GM19395 (cell line): Measurements from ENCODE around the gene B3GALT6.

ENCODE experiments used
- ATAC-seq: cut with Tn5 transposase; IDR thresholded peaks from one replicate; pipeline ENCODE4 v1.9.1; 2021; ENCODE audit warnings: mild to moderate bottlenecking, moderate library complexity; ENCODE audit not compliant: unreplicated experiment

The B3GALT6 gene

DNA sequence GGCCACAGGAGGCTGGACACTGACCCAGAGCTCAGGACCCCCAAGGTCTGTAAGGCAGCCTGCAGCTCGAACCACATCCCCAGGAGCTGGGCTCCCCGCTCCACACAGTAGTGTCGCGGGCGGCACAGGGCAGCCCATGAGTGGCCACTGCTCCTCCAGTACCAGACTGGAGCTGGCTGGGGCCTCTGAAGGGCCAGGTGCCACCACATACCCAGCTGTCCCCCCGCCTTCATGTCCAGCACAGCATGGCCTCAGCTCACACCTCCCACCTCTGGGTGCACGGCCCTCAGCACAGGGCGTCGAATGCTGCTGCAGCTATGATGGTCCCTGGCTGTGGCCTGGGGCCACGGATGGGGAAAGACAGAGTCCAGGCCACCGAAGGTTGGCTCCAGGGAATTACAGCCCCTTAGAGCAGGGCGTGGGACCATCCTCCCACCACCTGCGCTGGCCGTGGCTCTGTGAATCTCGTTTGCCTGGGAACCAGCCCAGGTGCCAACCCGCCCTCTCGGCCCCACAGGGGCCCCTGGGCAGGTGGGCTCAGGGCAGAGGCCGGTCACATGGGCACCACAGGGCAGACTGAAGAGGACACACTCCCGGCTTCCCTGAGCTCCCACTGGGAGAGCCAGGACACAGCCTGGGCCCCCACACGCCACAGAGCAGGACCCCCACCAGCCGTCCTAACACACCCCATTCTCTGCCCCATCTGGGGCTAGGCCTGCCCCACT, 16.0 kb upstream of the B3GALT6 start:
- ATAC-seq: no peak

DNA sequence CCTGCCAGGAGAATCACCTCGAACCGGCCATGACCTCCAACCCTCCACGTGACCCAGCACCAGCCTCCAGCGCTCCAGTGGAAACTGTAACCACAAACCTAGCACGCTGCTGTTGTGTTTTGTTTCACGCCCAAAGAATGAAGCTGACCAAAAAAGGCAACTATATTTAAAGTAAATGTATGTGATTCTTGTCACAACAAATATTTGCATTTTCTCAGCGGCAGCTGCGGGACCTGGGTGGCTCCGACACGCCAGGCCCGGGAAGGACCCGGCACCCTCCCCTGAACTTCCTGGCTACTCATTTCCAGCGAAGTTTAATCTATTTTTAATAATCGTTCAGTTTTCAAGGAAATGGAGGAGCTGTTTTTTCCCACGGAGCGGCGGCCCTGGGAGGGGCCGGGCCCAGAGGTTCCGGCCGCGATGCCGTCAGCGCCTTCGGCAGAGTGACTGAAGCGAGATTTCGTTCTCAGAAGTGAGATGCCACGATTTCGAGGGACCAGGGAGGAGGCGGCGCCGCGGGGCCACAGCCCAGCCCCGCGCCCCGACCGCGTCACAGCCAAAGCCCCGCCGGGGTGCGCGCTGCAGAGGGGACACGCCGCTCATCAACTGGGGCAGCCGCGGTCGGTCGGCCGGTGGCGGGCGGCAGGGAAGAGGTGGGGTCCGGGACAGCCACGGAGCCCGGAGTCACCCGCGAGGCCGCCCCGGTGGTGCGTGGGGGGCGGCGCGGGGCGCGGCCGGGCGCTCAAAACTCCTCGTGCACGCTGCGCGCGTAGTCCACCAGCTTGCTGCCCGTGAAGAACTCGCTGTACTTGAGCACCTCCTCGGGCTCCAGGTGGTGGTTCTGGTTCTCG, 15.0 kb upstream of the B3GALT6 start:
- no peak for ATAC-seq

DNA sequence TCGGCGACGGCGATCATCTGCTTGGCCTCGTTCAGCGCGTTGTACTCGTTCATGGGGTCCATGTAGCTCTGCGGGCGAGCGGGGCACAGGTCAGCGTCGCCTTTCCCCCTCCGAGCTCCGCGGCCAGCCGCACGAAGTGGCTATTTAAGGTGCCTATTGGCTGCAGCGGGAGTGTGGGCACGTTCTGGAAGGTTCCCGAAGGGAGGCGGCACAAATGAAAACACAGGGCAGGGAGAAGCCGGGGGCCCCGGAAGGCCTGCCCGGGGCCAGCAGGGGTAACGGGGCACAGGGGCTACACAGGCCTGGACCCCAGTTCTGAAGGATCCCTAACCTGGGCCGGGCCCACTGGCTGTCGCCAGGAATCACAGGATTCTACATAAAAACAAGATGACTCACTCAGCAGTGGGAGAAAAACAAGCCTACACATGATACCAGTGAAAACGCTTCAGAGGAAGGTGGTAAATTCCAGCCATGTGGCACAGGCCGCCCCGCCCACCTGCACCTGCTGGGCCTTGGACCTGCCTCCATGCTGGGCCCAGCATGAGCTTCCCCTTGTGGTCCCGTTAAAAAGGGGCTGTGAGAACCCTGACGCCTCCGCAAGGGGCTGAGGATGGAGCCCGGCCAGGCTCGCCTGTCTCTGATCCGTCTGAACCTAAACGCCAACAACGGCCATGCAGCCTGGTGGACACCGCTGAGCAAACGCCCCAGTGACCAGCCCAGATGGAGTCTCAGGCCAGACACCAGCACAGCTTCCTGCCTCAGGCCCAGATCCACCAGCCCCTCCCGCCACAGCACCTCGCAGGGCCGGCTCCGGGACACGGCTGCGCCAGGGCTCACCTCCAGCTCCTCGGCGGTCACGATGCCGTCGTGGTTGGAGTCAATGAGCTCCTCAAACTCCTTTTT, 14.2 kb upstream of the B3GALT6 start:
- no peak for ATAC-seq

DNA sequence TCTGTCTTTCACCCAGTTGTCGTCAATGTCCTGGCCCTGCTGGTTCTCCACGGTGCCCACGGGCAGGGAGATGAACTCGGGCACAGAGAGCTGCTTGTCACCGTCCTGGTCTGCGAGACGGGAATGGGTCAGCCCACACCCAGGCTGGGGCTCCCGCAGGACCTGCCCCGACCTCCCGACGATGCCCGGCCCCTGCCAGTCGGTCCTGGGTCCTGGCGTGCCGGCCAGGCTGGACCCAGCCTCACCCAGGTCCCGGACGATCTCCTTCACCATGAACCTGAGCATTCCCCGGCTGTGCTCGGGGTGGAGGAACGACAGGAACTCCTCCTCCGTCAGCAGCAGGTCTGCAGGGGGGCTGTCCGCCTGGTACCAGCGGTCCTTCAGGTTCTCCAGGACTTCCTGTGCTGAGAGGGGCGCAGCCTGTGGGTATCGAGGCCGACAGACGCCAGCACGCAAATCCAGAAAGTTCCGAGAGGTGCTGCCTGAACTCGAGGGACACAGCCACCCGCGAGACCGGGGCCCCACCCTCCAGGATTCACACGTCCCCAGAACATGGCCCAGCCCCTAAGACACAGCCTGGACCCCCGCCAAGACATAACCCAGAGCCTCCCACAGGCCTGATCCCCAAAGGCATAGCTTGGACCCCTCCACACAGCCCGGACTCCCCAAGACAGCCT, 13.4 kb upstream of the B3GALT6 start:
- no peak for ATAC-seq

DNA sequence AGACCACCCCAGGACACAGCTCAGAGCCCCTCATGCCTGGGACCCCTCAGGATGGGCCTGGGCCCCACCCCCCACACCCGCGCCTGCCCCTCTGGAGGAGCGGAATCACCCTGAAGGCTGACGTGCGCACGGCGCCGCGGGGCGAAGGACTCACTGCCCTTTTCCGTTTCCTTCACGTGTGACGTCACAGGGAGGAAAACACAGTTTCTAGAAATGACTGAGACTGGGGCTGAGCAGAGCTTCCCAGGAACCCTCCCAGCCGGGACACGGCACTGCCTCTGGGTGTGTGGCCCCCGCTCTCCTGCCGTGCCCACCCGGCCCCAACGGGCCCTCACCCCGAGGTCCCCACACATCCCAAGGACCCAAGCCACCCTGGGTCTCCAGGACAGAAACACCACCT, 12.7 kb upstream of the B3GALT6 start:
- ATAC-seq: no peak

DNA sequence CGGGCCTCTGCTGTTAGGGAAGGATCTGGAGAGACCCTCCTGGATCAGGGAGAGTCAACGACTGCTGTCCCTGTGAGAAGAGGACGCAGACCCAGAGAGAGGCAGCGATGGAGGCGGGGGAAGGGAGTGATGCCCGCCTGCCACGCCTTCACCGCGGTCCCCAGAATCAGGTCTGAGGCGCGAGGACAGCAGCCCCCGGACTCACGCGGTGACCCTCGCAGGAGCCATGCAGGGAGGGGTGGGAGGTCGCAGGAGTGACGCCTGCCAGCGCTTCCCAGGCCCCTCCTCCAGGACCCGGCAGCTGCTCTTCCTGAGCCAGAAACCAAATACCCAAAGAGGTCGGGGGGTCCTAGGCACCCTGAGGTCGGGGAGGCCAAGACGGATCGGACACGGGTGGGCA, 11.8 kb upstream of the B3GALT6 start:
- no peak for ATAC-seq

DNA sequence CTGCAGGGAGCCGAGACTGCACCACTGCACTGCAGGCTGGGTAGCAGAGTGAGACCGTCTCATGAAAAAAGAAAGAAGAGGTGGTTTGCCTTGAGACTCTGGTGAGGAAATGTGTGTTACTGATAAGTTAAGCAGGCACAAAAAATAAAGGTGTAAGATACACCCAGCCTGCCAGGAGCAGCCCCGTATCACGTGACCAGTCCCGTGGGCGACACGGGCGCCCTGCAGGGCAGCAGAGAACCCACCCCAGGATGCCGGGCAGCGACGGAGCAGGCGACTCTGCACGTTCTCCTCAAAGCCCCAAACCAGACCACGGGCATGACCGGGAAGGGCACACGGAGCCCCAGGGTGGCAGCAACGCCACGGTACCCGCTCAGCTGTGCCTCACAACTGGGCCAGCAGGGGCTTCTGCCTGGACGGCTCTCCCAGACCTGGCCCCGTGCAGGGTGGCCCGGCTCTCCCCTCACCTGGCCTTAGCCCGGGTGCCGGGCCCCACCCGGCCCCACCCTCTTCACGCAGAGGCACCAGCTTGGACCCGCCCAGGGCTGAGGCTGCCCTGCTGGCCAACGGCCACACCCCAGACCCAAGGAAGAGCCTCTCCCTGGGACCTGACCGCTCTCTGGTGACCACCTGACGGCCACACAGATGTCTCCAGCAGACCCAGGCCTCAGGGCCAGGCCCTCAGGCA, 10.0 kb upstream of the B3GALT6 start:
- no peak for ATAC-seq

DNA sequence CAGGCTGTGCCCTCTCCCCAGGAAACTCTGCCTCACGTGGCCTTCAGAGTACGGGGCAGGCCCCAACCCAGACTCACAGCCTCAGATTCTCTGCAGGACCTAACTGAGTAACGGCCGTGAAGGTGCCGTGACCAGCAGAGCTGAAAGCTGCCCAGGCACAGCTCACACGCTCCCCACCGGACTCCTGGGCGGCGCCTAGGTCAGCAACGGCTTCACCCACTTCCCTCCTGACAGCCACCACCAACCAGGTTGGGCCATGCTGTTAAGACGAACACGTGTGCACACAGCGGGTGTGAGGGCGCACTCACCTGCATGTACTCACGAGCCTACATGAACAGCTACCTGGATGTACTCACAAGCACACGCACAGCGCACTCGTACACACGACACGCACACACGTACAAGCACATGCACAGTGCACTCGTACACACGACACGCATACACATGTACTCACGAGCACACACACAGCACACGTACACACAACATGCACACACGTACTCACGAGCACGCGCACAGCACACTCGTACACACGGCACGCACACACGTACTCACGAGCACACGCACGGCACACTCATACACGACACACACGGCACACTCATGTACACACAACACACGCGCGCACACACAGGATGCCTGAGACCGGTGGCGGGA, 9.3 kb upstream of the B3GALT6 start:
- ATAC-seq: no peak

DNA sequence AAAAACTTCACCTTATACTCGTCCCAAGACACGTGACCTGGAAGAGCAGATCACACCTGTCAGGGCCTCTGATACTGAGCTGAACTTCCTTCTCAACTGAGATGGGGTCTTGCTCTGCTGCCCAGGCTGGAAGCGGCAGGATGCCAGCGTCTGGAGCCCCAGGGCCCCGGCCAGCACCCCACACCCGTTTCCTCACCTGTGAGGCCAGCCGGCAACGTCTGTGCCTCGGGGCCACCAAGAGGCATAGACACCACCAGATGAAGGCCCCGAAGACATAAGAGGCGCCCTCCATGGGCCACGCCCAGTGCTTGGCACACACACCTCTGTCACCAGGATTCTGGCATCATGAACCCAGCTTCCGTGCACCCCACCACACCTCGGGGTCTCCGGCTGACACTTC, 8.7 kb upstream of the B3GALT6 start:
- ATAC-seq: no peak

DNA sequence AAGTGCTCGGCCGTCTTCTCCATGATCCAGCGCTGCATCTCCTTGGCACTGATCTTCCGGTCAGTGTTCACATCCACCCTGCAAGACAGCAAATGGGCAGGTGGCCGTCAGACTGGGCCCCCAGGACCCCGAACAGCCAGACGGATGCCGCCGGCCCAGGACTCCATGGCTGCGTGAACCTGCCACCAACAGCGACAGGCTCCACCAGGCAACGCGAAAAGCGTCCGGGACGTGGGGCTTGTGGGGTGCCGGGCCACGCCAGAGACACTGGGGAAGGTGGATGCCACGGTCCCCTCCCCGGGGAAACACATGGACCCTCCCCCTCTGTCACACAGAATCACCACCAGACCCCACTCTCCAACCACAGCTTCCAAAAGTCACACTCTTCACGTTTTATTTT, 8.1 kb upstream of the B3GALT6 start:
- ATAC-seq: no peak

DNA sequence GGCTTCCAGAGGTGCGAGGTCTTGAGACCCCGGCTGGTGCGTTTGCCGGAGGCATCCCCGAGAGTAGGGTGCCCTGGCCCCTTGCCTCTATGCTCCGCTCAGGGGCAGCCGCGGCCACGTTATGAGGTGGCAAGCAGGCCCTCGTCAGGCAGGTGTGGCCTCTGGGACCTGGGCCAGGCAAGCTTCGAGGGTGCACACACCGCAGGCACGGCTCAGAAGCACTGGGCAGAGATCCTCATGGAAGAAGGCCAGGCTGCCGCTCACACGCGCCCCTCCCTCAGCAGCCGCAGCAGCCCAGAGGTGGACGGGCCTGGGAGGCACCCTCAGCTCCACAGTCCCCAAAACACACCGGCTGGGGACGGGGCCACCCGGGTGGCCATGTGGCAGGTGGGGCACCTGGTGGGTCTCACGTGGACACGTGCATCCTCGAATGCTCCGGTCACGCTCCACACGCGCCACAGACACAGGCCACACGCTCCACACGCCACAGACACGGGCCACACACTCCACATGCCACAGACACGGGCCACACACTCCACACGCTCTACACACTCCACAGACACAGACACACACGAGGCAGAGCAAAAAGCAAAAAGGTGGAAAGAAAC, 6.7 kb upstream of the B3GALT6 start:
- no peak for ATAC-seq

DNA sequence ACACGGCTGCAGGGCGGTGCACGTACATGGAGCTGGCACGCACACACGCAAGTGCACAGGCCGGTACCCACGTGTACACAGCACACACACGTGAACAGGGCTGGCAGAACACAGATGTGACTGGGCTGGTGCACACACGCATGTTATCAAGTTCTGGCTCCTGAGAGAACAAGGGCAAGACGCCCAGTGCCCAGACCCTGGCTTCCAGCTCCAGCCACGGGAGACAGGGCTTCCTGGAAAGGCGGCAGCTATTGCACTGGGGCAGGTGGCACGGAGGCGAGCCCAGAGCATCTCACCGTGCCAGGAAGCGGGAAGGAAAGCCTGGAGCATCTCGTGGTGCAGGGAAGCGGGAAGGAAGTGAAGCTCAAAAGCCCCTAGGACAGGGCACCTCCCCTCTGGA, 6.1 kb upstream of the B3GALT6 start:
- no peak for ATAC-seq

DNA sequence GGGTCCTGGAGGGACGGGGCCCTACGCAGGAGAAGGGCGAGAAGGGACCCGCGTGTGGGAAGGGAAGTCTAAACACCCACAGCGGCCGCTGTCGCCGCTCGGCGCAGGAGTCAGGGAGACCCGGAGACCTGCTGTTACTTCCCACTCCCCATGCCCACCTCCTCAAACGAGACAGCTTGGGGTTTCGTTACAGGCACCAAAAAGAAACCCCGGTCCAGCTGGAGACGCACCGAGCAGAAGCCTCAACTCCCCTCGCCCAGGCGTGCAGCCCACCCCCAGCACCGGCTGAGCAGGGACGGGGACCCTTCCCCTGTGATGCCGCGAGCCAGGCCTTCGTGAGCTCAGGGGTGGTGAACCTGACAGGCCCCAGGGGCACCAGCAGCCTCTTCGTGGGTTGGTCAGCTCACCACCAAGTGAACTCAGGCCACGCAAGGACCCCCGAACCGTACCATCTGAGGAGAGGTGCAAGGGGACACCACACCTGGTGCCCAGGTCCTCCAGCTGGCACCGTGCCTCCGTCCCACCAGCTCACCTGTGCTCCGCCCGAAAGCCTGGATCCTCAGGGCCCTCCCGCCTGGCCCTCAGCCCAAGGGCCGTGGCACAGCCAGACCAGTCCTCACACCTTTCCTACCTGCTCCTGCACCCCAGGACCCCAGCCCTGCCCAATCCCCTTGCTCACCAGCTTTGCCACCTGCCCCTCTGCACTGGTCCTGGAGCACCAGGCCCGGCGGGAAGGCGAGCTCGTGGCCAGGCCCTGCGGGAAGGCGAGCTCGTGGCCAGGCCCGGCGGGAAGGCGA, 5.3 kb upstream of the B3GALT6 start:
- no peak for ATAC-seq

DNA sequence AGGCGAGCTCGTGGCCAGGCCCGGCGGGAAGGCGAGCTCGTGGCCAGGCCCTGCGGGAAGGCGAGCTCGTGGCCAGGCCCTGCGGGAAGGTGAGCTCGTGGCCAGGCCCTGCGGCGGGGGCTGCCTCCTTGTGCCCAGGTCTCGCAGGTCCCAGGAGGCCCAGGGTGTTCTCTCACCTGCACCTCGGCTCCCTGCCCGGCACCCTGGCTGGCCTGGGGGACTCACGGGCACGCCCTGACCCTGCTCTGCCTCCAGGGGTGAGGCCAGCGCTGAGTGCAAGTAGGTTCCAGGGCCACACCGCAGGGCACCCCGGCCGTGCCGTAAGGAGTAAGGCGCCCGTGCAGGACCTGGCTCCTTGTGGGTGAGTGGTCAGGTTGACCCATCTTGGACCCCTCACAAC, 4.7 kb upstream of the B3GALT6 start:
- no peak for ATAC-seq

DNA sequence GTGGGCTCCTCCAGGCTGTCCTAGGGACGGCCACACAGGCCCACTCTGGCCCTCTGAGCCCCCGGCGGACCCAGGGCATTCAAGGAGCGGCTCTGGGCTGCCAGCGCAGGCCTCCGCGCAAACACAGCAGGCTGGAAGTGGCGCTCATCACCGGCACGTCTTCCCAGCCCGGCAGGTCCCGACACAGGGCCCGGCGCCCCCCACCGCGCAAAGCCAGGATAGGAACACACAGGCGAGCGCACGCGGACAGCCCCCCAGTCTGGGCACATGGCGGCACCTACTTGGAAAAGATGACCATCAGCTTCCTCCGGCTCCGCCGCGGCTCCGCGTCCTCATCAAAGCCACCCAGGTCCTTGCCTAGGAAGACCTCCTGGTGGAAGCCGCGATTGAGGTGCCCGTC, 3.9 kb upstream of the B3GALT6 start:
- ATAC-seq: no peak

DNA sequence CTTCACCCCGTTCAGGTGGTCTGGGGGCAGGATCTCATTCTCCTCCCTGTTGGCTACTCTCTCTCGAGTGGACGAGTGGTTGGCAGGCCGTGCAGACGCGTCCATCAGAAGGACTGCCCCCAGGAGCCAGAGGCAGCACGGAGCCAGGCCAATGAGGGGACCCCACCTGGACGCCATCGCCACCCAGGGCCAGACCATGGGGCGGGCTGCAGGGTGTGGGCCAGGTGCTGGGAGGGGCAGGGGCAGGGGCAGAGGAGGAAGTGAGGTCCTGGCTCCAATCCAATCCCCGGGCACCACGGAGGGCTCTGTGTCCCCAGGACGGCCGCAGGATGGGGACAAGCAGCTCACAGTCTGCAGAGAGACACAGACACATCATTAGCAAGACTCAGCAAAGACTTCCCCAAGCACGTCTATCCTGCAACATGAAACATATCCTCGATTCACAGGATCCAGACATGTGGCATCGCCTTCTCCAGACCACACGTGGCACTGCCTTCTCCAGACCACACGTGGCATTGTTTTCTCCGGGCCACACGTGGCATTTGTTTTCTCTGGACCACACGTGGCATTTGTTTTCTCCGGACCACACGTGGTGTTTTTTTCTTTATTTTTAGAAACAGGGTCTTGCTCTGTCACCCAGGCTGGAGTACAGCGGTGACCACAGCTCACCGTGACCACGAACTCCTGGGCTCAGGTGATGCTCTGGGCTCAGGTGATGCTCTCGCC, 3.3 kb upstream of the B3GALT6 start:
- ATAC-seq: no peak

DNA sequence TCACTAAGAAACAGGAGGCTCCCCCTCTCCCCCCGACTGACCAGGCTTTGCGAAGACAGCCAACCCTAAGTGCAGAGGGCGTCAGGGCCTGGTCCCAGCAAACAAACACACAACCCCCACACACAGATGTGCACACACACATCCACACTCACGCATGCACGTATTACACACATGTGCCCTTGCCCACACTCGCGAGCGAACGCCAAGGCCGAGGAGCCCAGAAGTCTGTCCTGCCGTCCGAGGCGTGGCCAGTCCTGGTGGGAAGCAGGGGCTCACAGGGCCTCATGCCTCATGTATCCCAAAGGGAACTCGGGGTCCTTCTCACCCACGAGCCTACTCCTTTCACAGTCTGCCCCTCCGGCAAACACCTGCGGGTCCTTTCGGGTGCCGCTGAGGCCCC, 2.3 kb upstream of the B3GALT6 start:
- no peak for ATAC-seq
